ENCODE results near the gene ADSS2.

GRCh38 chr1:244461245-244462071, 9.7 kb upstream of the ADSS2 start, which contains the start of gene CATSPERE:
- no peak for TF ChIP-seq EGR1 (IDR thresholded peaks at IDR 0.05; ENCODE audit: low read depth)
- TF ChIP-seq SRF (IDR thresholded peaks at IDR 0.05; ENCODE audit: low read depth) = no peak
- no peak for TF ChIP-seq CTCF (IDR thresholded peaks at IDR 0.05 in 2 of 3, conservative IDR thresholded peaks at IDR 0.05 in 1 of 3; ENCODE audit: borderline replicate concordance in 1 of 3, insufficient read depth in 1 of 3, low read depth in 2 of 3, low read length in 2 of 3)
- TF ChIP-seq CEBPB (IDR thresholded peaks at IDR 0.05; ENCODE audit: low read depth) = no peak
- no peak for TF ChIP-seq POLR2A (IDR thresholded peaks at IDR 0.05; ENCODE audit: borderline replicate concordance, extremely low read depth, insufficient read depth, insufficient read length)
- TF ChIP-seq REST (IDR thresholded peaks at IDR 0.05; ENCODE audit: low read depth) = no peak
- TF ChIP-seq SP1 (IDR thresholded peaks at IDR 0.05; ENCODE audit: low read depth) = no peak

All from HCT116 (cell line).